A673 (cell line): Measurements from ENCODE around the gene CELF4.

Experiments
- EZH2 ChIP-seq: fragments of 200-600 bp; sonication (generic); IDR thresholded peaks from 2 replicates; pipeline ENCODE4 v1.6.1; 2017; ENCODE audit warnings: borderline replicate concordance, low read depth, mild to moderate bottlenecking, mixed read lengths, antibody characterized with exemption, low read length; ENCODE audit not compliant: poor library complexity, severe bottlenecking
- TF ChIP-seq, protein P1 (sequence below): fragments of 300-800, 200-600 bp; sonication (generic); conservative IDR thresholded peaks from 2 replicates; pipeline ENCODE4 v1.5.1; 2017; ENCODE audit warnings: low read depth, mild to moderate bottlenecking, antibody characterized with exemption, low read length, moderate library complexity, mixed read lengths

DNA sequence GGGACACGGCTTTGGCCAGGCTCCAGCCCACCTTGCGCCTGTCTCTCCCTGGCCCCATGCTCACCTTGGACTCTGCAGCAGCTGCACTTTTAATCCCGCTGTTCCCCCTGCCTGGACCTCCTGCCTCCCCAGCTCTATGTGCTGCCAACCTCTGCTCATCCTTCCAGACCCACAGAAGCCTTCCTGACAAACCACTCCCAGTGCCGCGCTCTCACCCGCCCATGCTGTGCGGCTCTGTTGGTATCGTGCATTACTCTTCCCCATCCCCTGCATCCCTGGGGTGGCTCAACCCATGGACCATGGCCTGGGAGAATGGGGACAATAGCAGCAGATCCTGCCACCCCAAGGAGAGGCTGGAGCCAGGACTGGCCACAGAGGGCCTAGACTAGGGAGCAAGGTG lies 303.6 kb downstream of the CELF4 start:
- TF ChIP-seq, protein P1, sequence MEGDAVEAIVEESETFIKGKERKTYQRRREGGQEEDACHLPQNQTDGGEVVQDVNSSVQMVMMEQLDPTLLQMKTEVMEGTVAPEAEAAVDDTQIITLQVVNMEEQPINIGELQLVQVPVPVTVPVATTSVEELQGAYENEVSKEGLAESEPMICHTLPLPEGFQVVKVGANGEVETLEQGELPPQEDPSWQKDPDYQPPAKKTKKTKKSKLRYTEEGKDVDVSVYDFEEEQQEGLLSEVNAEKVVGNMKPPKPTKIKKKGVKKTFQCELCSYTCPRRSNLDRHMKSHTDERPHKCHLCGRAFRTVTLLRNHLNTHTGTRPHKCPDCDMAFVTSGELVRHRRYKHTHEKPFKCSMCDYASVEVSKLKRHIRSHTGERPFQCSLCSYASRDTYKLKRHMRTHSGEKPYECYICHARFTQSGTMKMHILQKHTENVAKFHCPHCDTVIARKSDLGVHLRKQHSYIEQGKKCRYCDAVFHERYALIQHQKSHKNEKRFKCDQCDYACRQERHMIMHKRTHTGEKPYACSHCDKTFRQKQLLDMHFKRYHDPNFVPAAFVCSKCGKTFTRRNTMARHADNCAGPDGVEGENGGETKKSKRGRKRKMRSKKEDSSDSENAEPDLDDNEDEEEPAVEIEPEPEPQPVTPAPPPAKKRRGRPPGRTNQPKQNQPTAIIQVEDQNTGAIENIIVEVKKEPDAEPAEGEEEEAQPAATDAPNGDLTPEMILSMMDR = no peak
- TF ChIP-seq EZH2 = no peak
